ENCODE measurements around the gene LDAH.
"Not testable (repeated sequence)": the region's sequence is repeated elsewhere in the genome, so short reads cannot be mapped to it uniquely, and the experiment has no call there.

Gene LDAH

DNA sequence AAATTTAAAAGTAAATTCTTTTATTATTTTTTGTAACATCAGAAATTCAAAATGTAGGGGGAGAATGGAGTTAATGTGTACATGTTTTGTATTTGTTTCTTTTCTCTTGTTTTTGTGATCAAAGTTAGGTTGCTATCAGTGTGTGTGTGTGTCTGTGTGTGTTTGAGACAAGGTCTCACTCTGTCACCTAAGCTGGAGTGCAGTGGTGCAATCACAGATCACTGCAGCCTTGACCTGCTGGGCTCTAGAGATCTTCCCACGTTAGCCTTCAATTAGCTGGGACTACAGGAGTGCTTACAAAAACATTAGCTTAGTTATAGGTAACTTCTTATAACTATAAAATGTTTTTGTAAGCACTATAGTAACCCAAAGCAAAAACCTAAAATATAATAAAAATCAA is 105.3 kb downstream of the LDAH start:
- DNase-seq: no peak

DNA sequence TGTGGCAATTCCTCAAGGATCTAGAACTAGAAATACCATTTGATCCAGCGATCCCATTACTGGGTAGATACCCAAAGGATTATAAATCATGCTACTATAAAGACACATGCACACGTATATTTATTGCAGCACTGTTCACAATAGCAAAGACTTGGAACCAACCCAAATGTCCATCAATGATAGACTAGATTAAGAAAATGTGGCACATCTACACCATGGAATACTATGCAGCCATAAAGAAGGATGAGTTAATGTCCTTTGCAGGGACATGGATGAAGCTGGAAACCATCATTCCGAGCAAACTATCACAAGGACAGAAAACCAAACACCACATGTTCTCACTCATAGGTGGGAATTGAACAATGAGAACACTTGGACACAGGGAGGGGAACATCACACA is 106.7 kb downstream of the LDAH start:
- not testable (repeated sequence) for DNase-seq

DNA sequence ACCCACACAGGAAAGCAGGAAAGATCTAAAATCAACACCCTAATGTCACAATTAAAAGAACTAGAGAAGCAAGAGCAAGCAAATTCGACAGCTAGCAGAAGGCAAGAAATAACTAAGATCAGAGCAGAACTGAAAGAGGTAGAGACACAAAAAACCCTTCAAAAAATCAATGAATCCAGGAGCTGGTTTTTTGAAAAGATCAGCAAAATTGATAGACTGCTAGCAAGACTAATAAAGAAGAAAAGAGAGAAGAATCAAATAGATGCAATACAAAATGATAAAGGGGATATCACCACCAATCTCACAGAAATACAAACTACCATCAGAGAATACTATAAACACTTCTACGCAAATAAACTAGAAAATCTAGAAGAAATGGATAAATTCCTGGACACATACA is 108.5 kb downstream of the LDAH start:
- not testable (repeated sequence) for DNase-seq

DNA sequence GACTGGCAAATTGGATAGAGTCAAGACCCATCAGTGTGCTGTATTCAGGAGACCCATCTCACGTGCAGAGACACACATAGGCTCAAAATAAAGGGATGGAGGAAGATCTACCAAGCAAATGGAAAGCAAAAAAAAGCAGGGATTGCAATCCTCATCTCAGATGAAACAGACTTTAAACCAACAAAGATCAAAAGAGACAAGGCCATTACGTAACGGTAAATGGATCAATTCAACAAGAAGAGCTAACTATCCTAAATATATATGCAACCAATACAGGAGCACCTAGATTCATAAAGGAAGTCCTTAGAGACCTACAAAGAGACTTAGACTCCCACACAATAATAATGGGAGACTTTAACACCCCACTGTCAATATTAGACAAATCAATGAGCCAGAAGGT is 109.3 kb downstream of the LDAH start:
- DNase-seq: not testable (repeated sequence)

- not testable (repeated sequence) for DNase-seq
Observed at GRCh38 chr2:20711641-20712040, 111.3 kb downstream of the LDAH start.

DNA sequence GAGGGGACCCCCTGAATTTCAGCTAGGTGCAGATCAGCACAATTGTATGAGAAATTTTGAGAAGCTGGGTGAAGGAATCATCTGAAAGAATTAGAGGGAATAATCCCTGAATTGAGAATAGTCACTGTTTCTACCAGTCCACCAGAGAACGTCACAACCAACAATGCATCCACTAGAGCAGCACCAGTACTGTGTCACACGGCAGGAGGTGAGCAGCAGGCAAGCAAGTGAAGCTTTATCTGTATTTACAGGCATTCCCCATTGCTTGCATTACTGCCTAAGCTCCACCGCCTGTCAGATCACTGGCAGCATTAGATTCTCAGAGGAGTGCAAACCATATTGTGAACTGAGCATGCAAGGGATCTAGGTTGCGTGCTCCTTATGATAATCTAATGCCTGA is 115.3 kb downstream of the LDAH start:
- no peak for DNase-seq

- DNase-seq: no peak
Observed at GRCh38 chr2:20706786-20707185, 116.1 kb downstream of the LDAH start.

- DNase-seq: no peak
Observed at GRCh38 chr2:20706217-20706616, 116.7 kb downstream of the LDAH start.

DNA sequence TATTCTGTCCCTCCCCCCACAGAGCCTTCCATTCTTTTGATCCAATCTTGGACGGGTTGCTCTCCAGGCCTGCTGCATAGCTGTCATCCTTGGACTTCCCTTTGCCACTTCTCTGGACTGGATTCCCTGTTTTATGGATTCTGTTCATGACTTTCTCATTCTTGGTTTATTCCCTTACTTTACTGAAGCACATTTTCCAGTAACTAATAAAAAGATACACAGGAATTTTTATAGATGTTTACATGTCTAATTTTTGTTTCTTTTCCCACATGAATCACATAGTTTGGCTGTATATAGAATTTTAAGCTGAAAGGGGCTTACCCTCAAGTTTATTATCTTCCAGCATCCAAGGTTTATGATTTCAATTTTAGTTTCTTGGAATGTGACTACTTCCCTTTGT is 118.0 kb downstream of the LDAH start:
- no peak for DNase-seq

DNA sequence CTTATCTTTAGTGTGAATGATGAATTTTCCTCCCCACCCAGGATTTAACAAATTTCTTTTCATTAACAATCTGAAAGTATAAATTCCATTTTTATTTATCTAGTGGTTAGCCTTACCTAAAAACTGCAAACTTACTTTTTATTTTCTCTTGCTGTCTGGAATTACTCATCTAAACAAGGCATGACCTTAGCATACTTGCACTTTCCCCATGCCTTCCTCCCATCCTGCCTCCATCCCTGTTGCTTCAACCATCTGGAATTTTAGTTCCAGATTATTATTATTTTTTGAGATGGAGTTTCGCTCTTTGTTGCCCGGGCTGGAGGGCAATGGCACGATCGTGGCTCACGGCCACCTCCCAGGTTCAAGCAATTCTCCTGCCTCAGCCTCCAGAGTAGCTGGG is 120.3 kb downstream of the LDAH start:
- no peak for DNase-seq

DNA sequence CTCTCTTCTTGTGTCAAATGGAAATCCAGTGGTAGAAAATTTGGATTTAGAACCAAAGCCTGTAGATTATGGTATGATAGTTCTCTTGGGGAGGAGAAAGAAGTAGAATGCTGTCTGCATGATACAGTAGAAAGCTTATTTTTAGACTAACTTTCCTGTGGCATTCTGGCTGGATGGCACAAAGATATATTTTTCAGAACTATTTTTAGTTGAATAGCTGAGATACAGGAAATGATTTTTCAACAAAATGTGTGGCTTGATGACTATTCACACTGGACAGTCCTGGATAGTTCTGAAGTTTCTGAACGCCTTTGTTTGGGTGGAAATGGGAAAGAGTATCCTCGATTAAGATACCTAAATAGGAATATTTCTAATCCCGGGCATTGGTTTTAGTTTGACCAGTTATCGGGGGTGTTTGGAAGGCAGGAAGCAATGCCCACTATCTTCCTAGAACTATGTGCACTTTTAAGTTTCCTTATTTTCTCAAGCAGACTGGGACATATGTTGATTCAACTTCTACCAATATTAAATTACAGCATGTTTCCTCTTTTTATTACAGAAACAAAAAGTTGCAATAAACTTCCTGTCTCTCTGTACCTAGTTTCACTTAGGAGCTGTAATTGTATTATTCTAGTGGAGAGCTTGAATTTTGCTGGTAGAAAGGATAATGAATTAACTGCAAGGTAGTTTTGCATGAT is 123.8 kb downstream of the LDAH start:
- DNase-seq: no peak

DNA sequence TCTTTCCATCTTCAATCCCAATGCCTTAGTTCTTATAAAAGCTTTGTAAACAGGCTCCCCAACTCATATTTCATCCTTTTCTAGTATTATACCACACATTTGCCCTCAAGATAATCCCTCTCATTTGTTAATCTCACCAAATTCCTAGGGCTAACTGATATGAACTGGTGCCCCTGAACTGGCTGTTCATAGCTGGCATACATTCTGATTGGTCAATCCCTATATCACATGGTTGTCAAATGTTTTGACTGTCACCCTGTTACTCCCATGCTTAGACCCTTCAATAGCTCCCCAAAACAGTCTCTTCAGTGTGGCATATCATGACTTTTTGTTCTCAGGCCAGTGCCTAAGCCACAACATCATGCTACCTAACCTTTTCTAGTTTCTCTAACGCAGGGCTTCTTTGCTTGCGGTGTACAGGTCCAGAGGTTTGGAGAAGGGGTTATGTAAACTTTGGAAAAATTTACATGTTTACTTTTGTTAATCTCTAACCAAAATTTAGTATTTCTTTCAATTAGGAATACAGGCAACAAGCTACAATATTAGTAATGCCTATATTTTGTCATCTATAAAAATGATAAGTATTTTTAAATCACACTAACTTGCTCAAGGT is 125.5 kb downstream of the LDAH start:
- DNase-seq: no peak

GRCh38 chr2:20696366-20696765 is 126.5 kb downstream of the LDAH start:
- no peak for DNase-seq

DNA sequence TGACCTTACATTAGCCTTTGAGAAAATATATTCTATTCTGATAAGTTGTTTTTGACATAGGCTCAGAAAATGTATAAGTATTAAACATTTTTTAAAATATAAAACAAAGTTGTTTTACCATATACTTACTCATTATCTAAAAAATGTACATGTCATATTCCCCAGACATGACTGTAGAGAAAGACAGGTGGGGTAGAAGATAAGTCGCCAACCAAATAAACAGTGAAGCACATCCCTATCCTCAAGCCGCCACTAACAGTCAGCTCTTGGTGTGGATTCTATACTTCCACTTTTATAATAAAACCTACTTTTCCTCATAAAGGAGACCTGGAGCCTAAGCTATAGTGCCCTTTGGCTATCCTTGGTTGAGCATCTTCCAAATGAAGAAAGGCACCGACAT is 129.6 kb downstream of the LDAH start:
- no peak for DNase-seq

DNA sequence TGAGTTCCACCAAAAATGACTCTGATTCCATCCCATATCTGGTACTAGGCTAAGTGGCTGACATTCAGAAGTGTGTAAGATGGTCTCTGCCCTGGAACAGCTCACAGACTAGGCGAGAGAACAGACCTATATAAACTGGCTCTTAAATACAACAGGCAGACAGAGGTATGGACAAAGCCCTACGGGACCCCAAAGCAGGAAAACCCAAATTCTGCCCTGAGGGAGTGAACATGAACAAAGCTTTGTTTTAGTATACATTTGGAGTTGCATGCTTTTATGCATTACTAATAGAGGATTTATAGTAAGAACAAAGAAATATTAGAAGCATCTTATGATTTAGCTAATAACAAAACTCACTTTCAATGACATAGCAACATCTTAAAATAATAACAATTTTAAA is 130.8 kb downstream of the LDAH start:
- DNase-seq: no peak

DNA sequence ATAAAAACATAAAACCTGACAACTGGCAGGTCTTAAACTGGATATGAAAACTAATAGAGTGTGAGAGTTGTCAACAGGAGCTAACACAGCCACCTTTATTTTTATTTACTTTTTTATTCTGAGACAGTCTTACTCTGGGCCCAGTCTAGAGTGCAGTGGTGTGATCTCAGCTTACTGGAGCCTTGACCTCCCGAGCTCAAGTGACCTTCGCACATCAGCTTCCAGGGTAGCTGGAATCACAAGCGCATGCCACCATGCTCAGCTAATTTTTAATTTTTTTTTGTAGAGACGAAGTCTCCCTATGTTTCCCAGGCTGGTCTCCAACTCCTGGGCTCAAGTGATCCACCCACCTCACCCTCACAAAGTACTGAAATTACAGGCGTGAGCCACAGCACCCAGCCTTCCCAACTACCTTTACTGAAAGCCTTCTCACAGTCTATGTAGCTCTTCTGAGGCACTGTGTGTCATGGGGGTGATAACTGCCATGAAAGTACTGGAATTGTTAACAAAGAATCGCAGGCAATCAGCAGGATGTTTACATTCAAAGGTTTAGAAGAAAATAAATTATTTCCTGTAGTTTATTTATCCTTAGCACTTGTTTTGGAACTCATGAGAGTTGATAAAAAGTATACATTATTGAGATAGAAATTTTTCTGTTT is 131.7 kb downstream of the LDAH start:
- DNase-seq: no peak

GRCh38 chr2:20689428-20690264 is 133.3 kb downstream of the LDAH start:
- DNase-seq: no peak

GRCh38 chr2:20687260-20687832 is 135.6 kb downstream of the LDAH start:
- DNase-seq: no peak

DNA sequence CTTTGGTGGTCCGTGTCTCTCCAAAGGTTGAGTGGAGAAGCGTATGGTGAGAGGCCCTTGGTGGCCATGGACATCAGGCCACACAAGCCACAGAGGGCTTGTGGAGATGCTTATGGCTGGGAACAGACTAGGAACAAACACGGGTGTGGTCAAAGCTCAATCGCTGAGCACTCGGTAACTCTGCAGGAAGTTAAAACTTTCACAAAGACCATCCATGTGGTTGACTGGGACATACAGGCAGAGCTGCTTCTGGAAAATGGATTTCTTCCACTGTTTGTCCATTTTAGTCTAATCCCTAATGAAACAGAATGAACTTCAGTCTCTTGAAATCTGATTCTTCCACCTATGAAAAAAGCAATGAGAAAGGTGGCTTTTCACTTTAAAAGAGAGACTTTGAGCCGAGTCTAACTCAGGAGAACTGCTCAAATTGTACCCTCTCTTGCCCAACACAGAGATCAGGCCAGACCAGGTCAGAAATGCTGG is 138.3 kb downstream of the LDAH start:
- no peak for DNase-seq

- no peak for DNase-seq
Observed at GRCh38 chr2:20682167-20682920, 140.6 kb downstream of the LDAH start.

DNA sequence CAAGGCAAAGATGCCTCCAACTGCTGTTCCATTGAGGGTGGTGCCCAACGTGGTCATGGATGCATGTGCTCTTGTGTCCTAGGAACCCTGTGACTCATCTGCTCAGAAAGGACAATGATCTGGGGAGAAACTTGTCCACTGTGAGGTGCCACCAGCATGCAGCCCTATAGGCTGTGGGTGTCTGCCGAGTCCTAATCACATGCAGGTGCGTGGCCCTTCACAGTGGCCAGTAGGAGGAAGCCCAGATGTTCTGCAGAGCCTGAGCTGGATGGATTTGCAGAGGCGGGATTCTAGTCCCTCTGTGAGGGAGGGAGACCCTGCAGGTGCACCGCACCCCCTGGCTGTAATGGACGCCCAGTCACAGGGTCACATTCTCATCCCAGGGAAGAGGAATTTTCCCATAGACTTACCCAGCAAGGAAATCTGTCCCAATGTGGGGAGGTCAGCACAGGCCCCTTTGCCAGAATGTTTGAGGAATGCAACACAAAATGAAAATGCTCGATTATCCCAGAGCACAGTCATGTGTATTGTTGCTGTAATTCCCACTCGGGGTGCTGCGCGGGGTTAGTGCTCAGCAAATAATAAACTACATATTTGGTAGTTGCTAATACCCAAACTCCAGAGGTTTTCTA is 142.0 kb downstream of the LDAH start:
- DNase-seq: no peak

DNA sequence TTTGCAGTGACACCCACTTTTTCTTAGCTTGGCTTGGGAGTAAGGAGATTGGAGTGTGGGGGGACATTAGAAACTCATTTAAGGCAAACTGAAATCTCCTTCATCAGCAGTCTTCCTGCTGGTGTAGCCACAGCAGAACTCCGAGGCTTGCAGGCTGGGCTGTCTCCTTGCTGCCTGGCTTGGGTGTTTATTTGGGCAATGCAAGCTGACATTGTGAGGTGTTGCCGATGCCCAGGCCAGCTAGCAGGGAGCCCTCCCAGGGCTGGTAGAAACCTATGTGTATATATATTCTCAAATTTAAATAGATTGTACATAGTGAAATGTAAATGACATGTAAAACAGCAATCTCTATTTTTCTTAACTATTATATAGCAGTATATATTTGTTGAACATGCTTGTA is 144.1 kb downstream of the LDAH start:
- no peak for DNase-seq

All from activated CD4-positive, alpha-beta T cell treated with anti-CD3 and anti-CD28 coated beads, Interleukin-2, amount 50 U/mL, for 4 hours (primary cell).